RWPE2 (cell line): ENCODE results near the gene CRTC3.

Experiments
- ATAC-seq: fragments of 200-7000 bp; cut with Tn5 transposase; 3 replicates; pipeline ENCODE4 v1.9.1; 2021; ENCODE audit warnings: low read depth
- DNase-seq: peaks from one replicate; pipeline ENCODE4 v3.0.0-alpha.2; 2020; ENCODE audit warnings: low spot score
- H3K27ac ChIP-seq: fragments of 450-650 bp; 2 replicates; pipeline ENCODE4 v1.5.1; 2017; ENCODE audit warnings: mild to moderate bottlenecking; ENCODE audit not compliant: poor library complexity, severe bottlenecking
- H3K27me3 ChIP-seq: fragments of 250-450 bp; sonication (Bioruptor Pico); 2 replicates; pipeline ENCODE4 v1.5.1; 2021; ENCODE audit warnings: mild to moderate bottlenecking, moderate library complexity; ENCODE audit not compliant: insufficient read depth, poor library complexity, severe bottlenecking
- H3K36me3 ChIP-seq: fragments of 250-450 bp; sonication (Bioruptor Pico); 2 replicates; pipeline ENCODE4 v1.5.1; 2020; ENCODE audit warnings: low read depth, mild to moderate bottlenecking, moderate library complexity
- H3K4me1 ChIP-seq: fragments of 250-450 bp; sonication (Bioruptor Pico); 2 replicates; pipeline ENCODE4 v1.5.1; 2021; ENCODE audit warnings: mild to moderate bottlenecking, moderate library complexity; ENCODE audit not compliant: insufficient read depth, poor library complexity, severe bottlenecking
- H3K4me3 ChIP-seq: fragments of 250-450 bp; sonication (Bioruptor Pico); 2 replicates; pipeline ENCODE4 v1.5.1; 2021; ENCODE audit warnings: mild to moderate bottlenecking, moderate library complexity; ENCODE audit not compliant: severe bottlenecking
- H3K9me3 ChIP-seq: fragments of 250-450 bp; sonication (Bioruptor Pico); 2 replicates; pipeline ENCODE4 v1.5.1; 2021; ENCODE audit warnings: mild to moderate bottlenecking, moderate library complexity; ENCODE audit not compliant: severe bottlenecking
- CTCF ChIP-seq: fragments of 450-650 bp; IDR thresholded peaks from one replicate; pipeline ENCODE4 v1.5.1; 2017; ENCODE audit warnings: mild to moderate bottlenecking, moderate library complexity; ENCODE audit not compliant: poor library complexity, severe bottlenecking

The CRTC3 gene

DNA sequence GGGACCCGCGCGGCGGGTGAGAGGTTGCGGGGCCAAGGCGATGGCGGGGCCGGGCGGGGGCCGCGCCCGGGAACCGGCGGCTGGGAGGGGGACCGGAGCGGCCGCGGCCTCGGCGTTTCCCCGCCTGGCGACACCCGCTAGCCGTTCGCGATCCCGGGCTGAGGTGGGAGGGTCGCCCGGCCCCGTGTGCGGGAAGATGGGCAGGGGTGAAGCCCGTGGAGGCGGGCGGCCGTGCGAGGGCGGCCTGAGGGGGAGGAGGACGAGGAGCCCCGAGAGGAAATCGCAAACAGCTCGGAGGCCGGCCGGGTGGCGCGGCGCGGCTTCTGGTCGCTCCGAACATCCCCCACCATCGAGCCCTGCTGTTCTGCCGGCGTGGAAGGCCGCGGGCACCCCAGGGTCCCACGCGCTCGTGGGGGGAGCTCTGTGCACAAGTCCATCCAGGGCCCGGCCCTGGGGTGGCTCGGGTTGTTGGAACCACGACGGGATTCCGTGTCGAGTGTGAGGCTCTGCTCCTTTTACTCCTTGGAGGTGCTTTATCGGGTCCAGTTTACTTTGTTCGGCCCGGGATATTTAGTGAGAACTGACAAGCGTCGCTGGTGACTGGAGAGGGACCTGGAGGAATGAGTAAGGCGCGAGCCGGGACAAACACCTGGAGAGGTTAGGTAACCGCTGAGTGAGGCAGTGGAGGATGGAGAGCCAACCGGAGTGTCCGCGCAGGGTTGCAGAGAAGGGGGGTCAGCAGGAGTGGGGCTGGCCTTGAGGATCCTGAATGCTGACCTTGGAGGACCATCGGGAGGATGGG is 728 bp downstream of the CRTC3 start:
- peak; percentile 31 for TF ChIP-seq CTCF
- H3K27me3 ChIP-seq, result no peaks in the 10 kb centered on the region
- peaks cover 7% of the 10 kb centered on the region for H3K4me1 ChIP-seq
- H3K36me3 ChIP-seq, result no peaks in the 10 kb centered on the region
- peak overlapping the region; percentile 98 for H3K4me3 ChIP-seq
- peak overlapping the region; percentile 65 for H3K27ac ChIP-seq
- no peaks in the 10 kb centered on the region for H3K9me3 ChIP-seq
- ATAC-seq (peak; percentile 67), DNase-seq (peak; percentile 75)

DNA sequence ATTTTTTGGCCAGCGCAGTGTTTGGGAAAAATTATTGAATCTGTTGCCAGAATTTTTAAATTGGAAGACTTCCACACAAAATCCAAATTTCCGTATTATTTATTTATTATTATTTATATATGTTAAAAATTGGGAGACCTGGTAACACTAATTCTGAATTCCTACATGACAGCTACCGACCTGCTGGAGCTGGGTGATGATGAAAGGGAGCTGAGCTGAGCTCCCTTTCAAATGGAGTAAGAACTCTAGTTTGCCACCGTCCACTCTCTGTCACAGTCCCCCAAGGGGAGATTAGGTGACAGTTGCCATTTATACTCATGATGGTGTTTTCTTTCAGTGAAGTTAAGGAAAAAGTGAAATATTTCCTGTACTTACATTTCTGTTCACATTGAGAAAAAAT is 1.4 kb downstream of the CRTC3 start:
- Histone ChIP-seq H3K4me3 (peak overlapping the region; percentile 98), H3K27ac (no peak overlapping the region), H3K27me3 (no peaks in the 10 kb centered on the region), H3K4me1 (peaks cover 7% of the 10 kb centered on the region), H3K36me3 (no peaks in the 10 kb centered on the region), H3K9me3 (no peaks in the 10 kb centered on the region)
- TF ChIP-seq CTCF, result no peak
- DNase-seq (no peak), ATAC-seq (no peak)

DNA sequence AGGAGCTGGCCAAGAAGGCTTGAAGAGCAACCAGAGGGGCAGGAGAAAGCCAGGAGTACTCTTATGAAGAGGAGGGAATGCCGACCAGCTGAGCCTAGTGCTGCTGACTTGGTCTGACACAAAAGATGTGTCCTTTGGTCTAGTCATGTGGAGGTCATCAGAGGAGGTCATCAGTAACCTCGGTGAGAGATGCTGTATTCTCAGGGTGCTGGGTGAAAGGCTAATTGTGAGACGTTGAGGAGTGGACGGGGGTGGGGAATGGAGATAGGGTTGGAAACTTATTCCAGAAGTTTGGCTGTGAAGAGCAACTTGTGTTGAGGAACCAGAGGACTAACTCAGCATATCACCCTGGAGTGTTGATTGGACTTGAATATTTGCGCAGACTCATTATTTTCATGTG is 5.5 kb downstream of the CRTC3 start:
- no peak for TF ChIP-seq CTCF
- no peak for ATAC-seq
- peaks cover 7% of the 10 kb centered on the region for H3K4me1 ChIP-seq

GRCh38 chr15:90539789-90540188 is 10.1 kb downstream of the CRTC3 start:
- no peak for DNase-seq
- no peaks in the 10 kb centered on the region for H3K4me1 ChIP-seq
- no peaks in the 10 kb centered on the region for H3K27me3 ChIP-seq
- H3K9me3 ChIP-seq, result no peaks in the 10 kb centered on the region
- H3K36me3 ChIP-seq, result peaks cover 17% of the 10 kb centered on the region
- no peak for ATAC-seq
- no peak overlapping the region for H3K4me3 ChIP-seq
- TF ChIP-seq CTCF, result no peak
- no peak overlapping the region for H3K27ac ChIP-seq

More for the DNA sequence above, 5.5 kb downstream of the CRTC3 start:
- peaks cover 7% of the 10 kb centered on the region for H3K36me3 ChIP-seq
- DNase-seq, result no peak
- H3K4me3 ChIP-seq, result no peak overlapping the region
- H3K27ac ChIP-seq, result no peak overlapping the region
- H3K9me3 ChIP-seq, result no peaks in the 10 kb centered on the region
- no peaks in the 10 kb centered on the region for H3K27me3 ChIP-seq

- no peak overlapping the region for H3K4me3 ChIP-seq
- no peaks in the 10 kb centered on the region for H3K4me1 ChIP-seq
- TF ChIP-seq CTCF, result no peak
- ATAC-seq, result no peak
- no peaks in the 10 kb centered on the region for H3K9me3 ChIP-seq
- DNase-seq, result no peak
- peaks cover 17% of the 10 kb centered on the region for H3K36me3 ChIP-seq
- no peak overlapping the region for H3K27ac ChIP-seq
- no peaks in the 10 kb centered on the region for H3K27me3 ChIP-seq
These were observed 11.0 kb downstream of the CRTC3 start for GRCh38 chr15:90540768-90541167.
